Hepatic stellate cell (primary cell): ENCODE results near the gene STEAP3.

Experiments used
- DNase-seq: peaks from one replicate; pipeline ENCODE4 v3.0.0; 2011; ENCODE audit warnings: low spot score

Gene STEAP3

GRCh38 chr2:119225105-119225865 is 1.7 kb downstream of the STEAP3 start:
- DNase-seq, result no peak

GRCh38 chr2:119225926-119226325 is 2.3 kb downstream of the STEAP3 start:
- DNase-seq, result no peak

- DNase-seq, result no peak
Measured at GRCh38 chr2:119227346-119227745, 3.7 kb downstream of the STEAP3 start.

- no peak for DNase-seq
Measured at GRCh38 chr2:119228136-119228535, 4.5 kb downstream of the STEAP3 start.

GRCh38 chr2:119228964-119229363 is 5.3 kb downstream of the STEAP3 start:
- no peak for DNase-seq

- DNase-seq, result no peak
Measured at GRCh38 chr2:119229716-119230115, 6.1 kb downstream of the STEAP3 start.

- DNase-seq, result no peak
Measured at GRCh38 chr2:119230219-119231185, 6.9 kb downstream of the STEAP3 start.

GRCh38 chr2:119231975-119232665 is 8.5 kb downstream of the STEAP3 start:
- peak; percentile 73 for DNase-seq

- DNase-seq, result no peak
Measured at GRCh38 chr2:119232666-119232993, 9.0 kb downstream of the STEAP3 start.

- DNase-seq, result peak; percentile 70
Measured at GRCh38 chr2:119233326-119234020, 9.8 kb downstream of the STEAP3 start.

- no peak for DNase-seq
Measured at GRCh38 chr2:119234021-119235019, 10.7 kb downstream of the STEAP3 start.

GRCh38 chr2:119236796-119237195 is 13.2 kb downstream of the STEAP3 start:
- no peak for DNase-seq

- DNase-seq, result peak; percentile 92
Measured at GRCh38 chr2:119240311-119241204, 16.9 kb downstream of the STEAP3 start.

GRCh38 chr2:119241205-119241532 is 17.5 kb downstream of the STEAP3 start:
- no peak for DNase-seq

GRCh38 chr2:119242276-119243119 is 18.9 kb downstream of the STEAP3 start:
- DNase-seq, result no peak

- no peak for DNase-seq
Measured at GRCh38 chr2:119243621-119244020, 20.0 kb downstream of the STEAP3 start.

- no peak for DNase-seq
Measured at GRCh38 chr2:119245076-119245840, 21.6 kb downstream of the STEAP3 start.

- no peak for DNase-seq
Measured at GRCh38 chr2:119245841-119246230, 22.2 kb downstream of the STEAP3 start.
